Subcutaneous abdominal adipose tissue (tissue), 5 donors: Measurements from ENCODE around the gene SPATA7.
"Not testable (repeated sequence)": the region's sequence is repeated elsewhere in the genome, so short reads cannot be mapped to it uniquely, and the experiment has no call there.

Experiments used
- H3K27ac ChIP-seq: one replicate; pipeline ENCODE4 v1.7.0; 2013; ENCODE audit warnings: low read depth, mild to moderate bottlenecking, inconsistent platforms, low read length, moderate library complexity
- H3K27me3 ChIP-seq, 5 donors: one replicate each; pipeline ENCODE4 v1.7.0; 2013; ENCODE audit warnings: low read length in 5 of 5, inconsistent platforms in 1 of 5; ENCODE audit not compliant: control insufficient read depth in 5 of 5, insufficient read depth in 4 of 5
- H3K36me3 ChIP-seq, 5 donors: one replicate each; pipeline ENCODE4 v1.7.0; 2013; ENCODE audit warnings: low read length in 5 of 5; ENCODE audit not compliant: control insufficient read depth in 5 of 5, insufficient read depth in 5 of 5
- H3K4me1 ChIP-seq, 5 donors: one replicate each; pipeline ENCODE4 v1.7.0; 2013; ENCODE audit warnings: low read length in 5 of 5, mild to moderate bottlenecking in 3 of 5, moderate library complexity in 1 of 5; ENCODE audit not compliant: control insufficient read depth in 5 of 5, insufficient read depth in 5 of 5
- H3K4me3 ChIP-seq, 5 donors: one replicate each; pipeline ENCODE4 v1.7.0; 2013; ENCODE audit warnings: low read length in 5 of 5, low read depth in 1 of 5
- H3K9ac ChIP-seq, 5 donors: one replicate each; pipeline ENCODE4 v1.7.0; 2013; ENCODE audit warnings: low read length in 5 of 5, mild to moderate bottlenecking in 4 of 5, moderate library complexity in 3 of 5
- H3K9me3 ChIP-seq, 5 donors: one replicate each; pipeline ENCODE4 v1.7.0; 2013; ENCODE audit warnings: low read length in 5 of 5; ENCODE audit not compliant: control insufficient read depth in 5 of 5
- donor health status: healthy.
- donor health status: healthy.
- donor health status: healthy.
- donor health status: healthy.
- donor health status: healthy.

SPATA7 gene

GRCh38 chr14:88364710-88365413 is 20.6 kb upstream of the SPATA7 start:
- peaks cover 0 to under 1% (median 0%) of the 10 kb centered on the region in 5 donors for H3K27me3 ChIP-seq
- H3K9me3 ChIP-seq = peaks cover 0 to 12% (median 0%) of the 10 kb centered on the region in 5 donors
- no peak overlapping the region for H3K4me3 ChIP-seq
- no peaks in the 10 kb centered on the region for H3K36me3 ChIP-seq
- no peak overlapping the region for H3K9ac ChIP-seq
- H3K27ac ChIP-seq = no peak overlapping the region
- H3K4me1 ChIP-seq = no peaks in the 10 kb centered on the region

- H3K27me3 ChIP-seq = peaks cover 0 to 3% (median 0%) of the 10 kb centered on the region in 5 donors
- no peak overlapping the region for H3K9ac ChIP-seq
- no peaks in the 10 kb centered on the region for H3K4me1 ChIP-seq
- no peak overlapping the region for H3K4me3 ChIP-seq
- no peaks in the 10 kb centered on the region for H3K36me3 ChIP-seq
- no peak overlapping the region for H3K27ac ChIP-seq
- peaks cover 0 to 2% (median 0%) of the 10 kb centered on the region in 5 donors for H3K9me3 ChIP-seq
These were observed 16.0 kb upstream of the SPATA7 start for GRCh38 chr14:88369496-88369895.

GRCh38 chr14:88379706-88380343 is 5.6 kb upstream of the SPATA7 start:
- no peak overlapping the region for H3K27ac ChIP-seq
- H3K9ac ChIP-seq = no peak overlapping the region
- no peaks in the 10 kb centered on the region for H3K27me3 ChIP-seq
- H3K4me1 ChIP-seq = peaks cover 0 to 6% (median 6%) of the 10 kb centered on the region in 5 donors
- no peak overlapping the region for H3K4me3 ChIP-seq
- H3K9me3 ChIP-seq = peaks cover 0 to 3% (median 0%) of the 10 kb centered on the region in 5 donors
- no peaks in the 10 kb centered on the region for H3K36me3 ChIP-seq

- H3K9ac ChIP-seq = peak overlapping the region in 1 of 5 donors; percentile 37
- no peaks in the 10 kb centered on the region for H3K27me3 ChIP-seq
- H3K9me3 ChIP-seq = peaks cover 0 to 3% (median 0%) of the 10 kb centered on the region in 5 donors
- H3K4me1 ChIP-seq = peaks cover 0 to 8% (median 6%) of the 10 kb centered on the region in 5 donors
- no peaks in the 10 kb centered on the region for H3K36me3 ChIP-seq
- no peak overlapping the region for H3K4me3 ChIP-seq
- no peak overlapping the region for H3K27ac ChIP-seq
These were observed 5.1 kb upstream of the SPATA7 start for GRCh38 chr14:88380405-88380804.

- not testable (repeated sequence) for H3K4me3 ChIP-seq, H3K9ac ChIP-seq, H3K9me3 ChIP-seq, H3K27ac ChIP-seq, H3K27me3 ChIP-seq, H3K36me3 ChIP-seq
- peaks cover 0 to 19% (median 17%) of the 10 kb centered on the region in 5 donors for H3K4me1 ChIP-seq
These were observed 3.8 kb upstream of the SPATA7 start for GRCh38 chr14:88381634-88382033.

GRCh38 chr14:88384718-88385117 is 739 bp upstream of the SPATA7 start:
- Histone ChIP-seq H3K27me3 (no peaks in the 10 kb centered on the region), H3K9me3 (no peaks in the 10 kb centered on the region), H3K4me3 (peak overlapping the region; percentile 91 to 100 (median 99)), H3K4me1 (peaks cover 0 to 25% (median 18%) of the 10 kb centered on the region in 5 donors), H3K9ac (peak overlapping the region; percentile 75 to 95 (median 81)), H3K36me3 (no peaks in the 10 kb centered on the region), H3K27ac (peak overlapping the region; percentile 79)

- Histone ChIP-seq H3K9me3 (no peaks in the 10 kb centered on the region), H3K36me3 (no peaks in the 10 kb centered on the region), H3K27me3 (no peaks in the 10 kb centered on the region), H3K4me3 (peak overlapping the region; percentile 91 to 100 (median 99)), H3K9ac (peak overlapping the region in 4 of 5 donors; percentile 75 to 95 (median 84)), H3K27ac (peak overlapping the region; percentile 79), H3K4me1 (peaks cover 0 to 25% (median 18%) of the 10 kb centered on the region in 5 donors)
These were observed 868 bp downstream of the SPATA7 start for GRCh38 chr14:88386256-88386794.

GRCh38 chr14:88388741-88389282 is 3.4 kb downstream of the SPATA7 start:
- Histone ChIP-seq H3K27ac (no peak overlapping the region), H3K36me3 (peaks cover 0 to 6% (median 0%) of the 10 kb centered on the region in 5 donors), H3K4me3 (no peak overlapping the region), H3K27me3 (no peaks in the 10 kb centered on the region), H3K9me3 (no peaks in the 10 kb centered on the region), H3K9ac (no peak overlapping the region), H3K4me1 (peaks cover 0 to 25% (median 18%) of the 10 kb centered on the region in 5 donors)

- Histone ChIP-seq H3K36me3 (peaks cover 10 to 23% (median 16%) of the 10 kb centered on the region in 5 donors), H3K9ac (no peak overlapping the region), H3K27me3 (no peaks in the 10 kb centered on the region), H3K4me3 (no peak overlapping the region), H3K27ac (no peak overlapping the region), H3K4me1 (peaks cover 0 to 3% (median 0%) of the 10 kb centered on the region in 5 donors), H3K9me3 (no peaks in the 10 kb centered on the region)
These were observed 7.2 kb downstream of the SPATA7 start for GRCh38 chr14:88392609-88393008.

GRCh38 chr14:88411039-88411438 is 25.6 kb downstream of the SPATA7 start:
- Histone ChIP-seq H3K27ac (no peak overlapping the region), H3K27me3 (no peaks in the 10 kb centered on the region), H3K36me3 (peaks cover 3 to 21% (median 7%) of the 10 kb centered on the region in 5 donors), H3K4me1 (no peaks in the 10 kb centered on the region), H3K9me3 (peaks cover 5 to 9% (median 6%) of the 10 kb centered on the region in 5 donors), H3K4me3 (no peak overlapping the region), H3K9ac (no peak overlapping the region)
